ENCODE data around the gene ZW10.
"Not testable (repeated sequence)": the region's sequence is repeated elsewhere in the genome, so short reads cannot be mapped to it uniquely, and the experiment has no call there.

The ZW10 gene, protein sequence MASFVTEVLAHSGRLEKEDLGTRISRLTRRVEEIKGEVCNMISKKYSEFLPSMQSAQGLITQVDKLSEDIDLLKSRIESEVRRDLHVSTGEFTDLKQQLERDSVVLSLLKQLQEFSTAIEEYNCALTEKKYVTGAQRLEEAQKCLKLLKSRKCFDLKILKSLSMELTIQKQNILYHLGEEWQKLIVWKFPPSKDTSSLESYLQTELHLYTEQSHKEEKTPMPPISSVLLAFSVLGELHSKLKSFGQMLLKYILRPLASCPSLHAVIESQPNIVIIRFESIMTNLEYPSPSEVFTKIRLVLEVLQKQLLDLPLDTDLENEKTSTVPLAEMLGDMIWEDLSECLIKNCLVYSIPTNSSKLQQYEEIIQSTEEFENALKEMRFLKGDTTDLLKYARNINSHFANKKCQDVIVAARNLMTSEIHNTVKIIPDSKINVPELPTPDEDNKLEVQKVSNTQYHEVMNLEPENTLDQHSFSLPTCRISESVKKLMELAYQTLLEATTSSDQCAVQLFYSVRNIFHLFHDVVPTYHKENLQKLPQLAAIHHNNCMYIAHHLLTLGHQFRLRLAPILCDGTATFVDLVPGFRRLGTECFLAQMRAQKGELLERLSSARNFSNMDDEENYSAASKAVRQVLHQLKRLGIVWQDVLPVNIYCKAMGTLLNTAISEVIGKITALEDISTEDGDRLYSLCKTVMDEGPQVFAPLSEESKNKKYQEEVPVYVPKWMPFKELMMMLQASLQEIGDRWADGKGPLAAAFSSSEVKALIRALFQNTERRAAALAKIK

GRCh38 chr11:113773416-113774173 lies at the start of gene ZW10:
ZW10 (minus strand) TSS chr11:113773692; CDS start chr11:113773666, 26 bp downstream.
- peaks cover 2% of the 10 kb centered on the region for H3K36me3 Mint-ChIP-seq
- H3K4me1 Mint-ChIP-seq, result peaks cover 13% of the 10 kb centered on the region
- peak within 1 kb of the TSS; percentile 96 for H3K4me3 Mint-ChIP-seq
- DNase-seq (ENCODE audit: low spot score in 2 of 2) (peak; percentile 84 to 89), ATAC-seq (ENCODE audit: low read depth) (peak; percentile 98)
- H3K9me3 Mint-ChIP-seq, result no peaks in the 10 kb centered on the region
- H3K27ac Mint-ChIP-seq, result peak within 1 kb of the TSS; percentile 88
- H3K27me3 Mint-ChIP-seq, result no peaks in the 10 kb centered on the region

DNA sequence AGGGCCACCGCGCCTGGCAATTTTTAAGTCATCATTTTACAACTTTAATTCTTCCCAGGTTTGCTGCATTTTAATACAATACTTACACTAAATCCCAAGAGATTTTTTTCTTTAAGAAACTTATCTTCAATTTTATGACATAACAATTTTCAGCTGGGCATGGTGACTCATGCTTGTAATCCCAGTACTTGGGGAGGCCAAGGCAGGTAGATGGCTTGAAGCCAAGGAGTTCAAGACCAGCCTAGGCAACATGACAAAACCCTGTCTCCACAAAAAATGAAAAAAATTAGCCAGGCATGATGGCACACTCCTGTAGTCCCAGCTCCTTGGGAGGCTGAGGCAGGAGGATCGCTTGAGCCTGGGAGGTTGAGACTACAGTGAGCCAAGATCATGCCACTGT lies 44.9 kb upstream of the ZW10 start:
- Mint-ChIP-seq H3K36me3 (peaks cover 33% of the 10 kb centered on the region), H3K9me3 (no peaks in the 10 kb centered on the region), H3K4me1 (peaks cover 3% of the 10 kb centered on the region), H3K4me3 (no peak overlapping the region), H3K27me3 (no peaks in the 10 kb centered on the region), H3K27ac (no peak overlapping the region)
- no peak for ATAC-seq (ENCODE audit: low read depth)
- DNase-seq (ENCODE audit: low spot score in 2 of 2), result no peak

DNA sequence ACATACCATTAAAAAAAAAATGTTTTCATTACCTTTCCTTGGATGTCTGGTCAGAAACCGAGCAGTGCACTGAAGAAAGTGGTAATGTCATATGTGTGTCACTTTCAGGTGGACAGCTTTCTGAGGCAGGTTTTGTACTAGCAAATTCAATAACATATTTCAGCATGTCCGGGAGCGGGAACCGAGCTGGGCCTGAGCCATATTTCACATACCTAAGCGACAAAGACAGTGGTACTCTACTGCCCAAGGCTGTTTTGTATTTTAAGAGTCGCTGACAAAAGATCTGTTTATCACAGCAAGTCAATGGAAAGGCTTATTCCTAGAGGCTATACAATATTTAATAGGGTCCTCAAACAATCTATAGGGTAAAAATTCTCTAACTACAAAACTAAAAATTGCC lies 44.1 kb upstream of the ZW10 start:
- peaks cover 29% of the 10 kb centered on the region for H3K36me3 Mint-ChIP-seq
- DNase-seq (ENCODE audit: low spot score in 2 of 2), result no peak

DNA sequence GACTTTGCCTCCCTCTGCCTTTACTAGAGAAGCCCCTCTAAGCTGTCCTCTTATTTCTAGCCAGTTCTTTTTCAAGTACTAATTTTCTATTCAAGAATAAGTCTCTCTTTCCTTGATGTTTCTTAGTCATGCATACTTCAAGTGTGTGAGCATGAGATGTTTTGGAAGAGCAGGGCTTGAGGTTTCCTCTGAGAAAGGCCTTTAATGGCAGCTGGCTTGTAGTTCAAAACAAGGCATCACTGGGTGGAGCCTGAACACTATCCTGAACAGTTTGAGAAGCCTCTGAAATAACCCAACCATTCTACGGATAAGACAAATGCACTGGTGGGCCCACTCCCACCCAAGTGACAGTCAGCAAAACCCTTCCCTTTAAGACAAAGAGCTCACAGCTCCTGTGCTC lies 43.7 kb upstream of the ZW10 start:
- no peaks in the 10 kb centered on the region for H3K9me3 Mint-ChIP-seq
- no peak overlapping the region for H3K27ac Mint-ChIP-seq
- no peak for DNase-seq (ENCODE audit: low spot score in 2 of 2)
- H3K4me3 Mint-ChIP-seq, result no peak overlapping the region
- no peak for ATAC-seq (ENCODE audit: low read depth)
- peaks cover 27% of the 10 kb centered on the region for H3K36me3 Mint-ChIP-seq
- no peaks in the 10 kb centered on the region for H3K27me3 Mint-ChIP-seq
- peaks cover 3% of the 10 kb centered on the region for H3K4me1 Mint-ChIP-seq

More for the DNA sequence above, 44.1 kb upstream of the ZW10 start:
- H3K4me1 Mint-ChIP-seq, result peaks cover 3% of the 10 kb centered on the region
- no peaks in the 10 kb centered on the region for H3K9me3 Mint-ChIP-seq
- no peak overlapping the region for H3K27ac Mint-ChIP-seq
- no peak for ATAC-seq (ENCODE audit: low read depth)
- H3K27me3 Mint-ChIP-seq, result no peaks in the 10 kb centered on the region
- no peak overlapping the region for H3K4me3 Mint-ChIP-seq

DNA sequence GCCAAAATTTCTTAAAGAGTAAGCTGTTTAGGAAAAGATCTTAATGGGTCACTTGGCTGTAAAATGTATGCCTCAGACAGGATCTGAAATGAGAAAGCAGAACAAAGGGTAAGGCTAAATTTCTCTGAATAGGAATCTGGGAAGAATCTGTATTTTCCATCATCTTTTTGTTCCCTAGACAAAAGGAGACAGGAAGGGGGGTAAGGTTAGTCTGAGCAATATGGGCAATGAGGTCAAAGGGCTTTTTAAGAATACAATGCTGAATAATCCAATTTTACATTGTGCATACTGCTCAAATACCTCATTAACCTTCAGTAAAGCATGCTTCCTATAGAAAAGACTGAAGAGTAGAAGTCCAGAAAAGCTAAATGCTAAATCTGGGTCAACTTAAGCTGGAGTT lies 40.7 kb upstream of the ZW10 start:
- Mint-ChIP-seq H3K4me3 (no peak overlapping the region), H3K9me3 (no peaks in the 10 kb centered on the region), H3K36me3 (peaks cover 20% of the 10 kb centered on the region), H3K27ac (peak overlapping the region; percentile 35), H3K4me1 (no peaks in the 10 kb centered on the region), H3K27me3 (no peaks in the 10 kb centered on the region)
- ATAC-seq (ENCODE audit: low read depth) (no peak), DNase-seq (ENCODE audit: low spot score in 2 of 2) (no peak)

GRCh38 chr11:113808931-113809330 lies 35.4 kb upstream of the ZW10 start:
- H3K27me3 Mint-ChIP-seq, result no peaks in the 10 kb centered on the region
- no peak for ATAC-seq (ENCODE audit: low read depth)
- peaks cover 4% of the 10 kb centered on the region for H3K4me1 Mint-ChIP-seq
- DNase-seq (ENCODE audit: low spot score in 2 of 2), result no peak
- H3K9me3 Mint-ChIP-seq, result no peaks in the 10 kb centered on the region
- H3K36me3 Mint-ChIP-seq, result peaks cover 16% of the 10 kb centered on the region
- no peak overlapping the region for H3K4me3 Mint-ChIP-seq
- H3K27ac Mint-ChIP-seq, result peak overlapping the region; percentile 31

- peaks cover 4% of the 10 kb centered on the region for H3K4me1 Mint-ChIP-seq
- ATAC-seq (ENCODE audit: low read depth), result peak; percentile 57
- H3K27ac Mint-ChIP-seq, result peak overlapping the region; percentile 61
- no peaks in the 10 kb centered on the region for H3K27me3 Mint-ChIP-seq
- peaks cover 23% of the 10 kb centered on the region for H3K36me3 Mint-ChIP-seq
- H3K4me3 Mint-ChIP-seq, result no peak overlapping the region
- H3K9me3 Mint-ChIP-seq, result no peaks in the 10 kb centered on the region
- peak; percentile 19 to 30 for DNase-seq (ENCODE audit: low spot score in 2 of 2)
Measured at GRCh38 chr11:113806406-113806805, 32.9 kb upstream of the ZW10 start.

DNA sequence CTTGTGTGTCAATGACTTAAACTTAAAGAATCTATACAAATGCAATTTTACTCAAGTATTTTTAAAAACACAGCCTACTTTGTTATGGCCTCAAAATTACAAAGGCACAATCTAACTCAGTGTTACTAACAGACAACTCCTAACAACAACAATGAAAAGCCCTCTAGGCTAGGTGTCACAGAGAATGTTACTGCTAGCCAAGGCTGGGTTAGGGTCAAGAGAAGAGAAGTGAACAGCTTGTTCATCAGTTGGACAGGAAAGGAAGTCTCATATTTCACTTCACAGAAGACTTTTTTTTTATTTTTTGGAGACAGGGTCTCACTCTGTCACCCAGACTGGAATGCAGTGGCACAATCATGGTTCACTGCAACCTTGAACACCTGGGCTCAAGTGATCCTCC lies 32.1 kb upstream of the ZW10 start:
- H3K36me3 Mint-ChIP-seq, result peaks cover 23% of the 10 kb centered on the region
- H3K9me3 Mint-ChIP-seq, result no peaks in the 10 kb centered on the region
- H3K4me3 Mint-ChIP-seq, result no peak overlapping the region
- no peaks in the 10 kb centered on the region for H3K27me3 Mint-ChIP-seq
- no peak for ATAC-seq (ENCODE audit: low read depth)
- H3K4me1 Mint-ChIP-seq, result peaks cover 4% of the 10 kb centered on the region
- no peak for DNase-seq (ENCODE audit: low spot score in 2 of 2)
- no peak overlapping the region for H3K27ac Mint-ChIP-seq

DNA sequence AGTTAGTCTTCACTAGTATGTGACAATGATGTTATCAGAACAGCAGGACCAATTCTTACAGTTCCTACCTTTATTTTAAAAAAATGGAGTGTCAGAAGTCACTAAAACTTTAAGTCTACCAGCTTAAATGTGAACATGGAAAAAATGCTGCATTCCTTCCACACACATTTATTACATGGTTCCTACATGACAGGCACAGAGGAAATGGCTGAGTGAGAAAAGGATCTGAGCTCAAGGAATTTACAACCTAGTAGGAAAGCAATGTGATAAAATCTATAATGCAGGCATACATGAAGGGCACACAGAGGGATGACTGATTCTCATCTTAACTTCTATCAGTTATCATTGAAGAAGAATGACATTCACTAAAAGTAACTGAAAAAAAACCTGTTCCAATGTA lies 29.1 kb upstream of the ZW10 start:
- no peak for DNase-seq (ENCODE audit: low spot score in 2 of 2)
- no peak overlapping the region for H3K27ac Mint-ChIP-seq

DNA sequence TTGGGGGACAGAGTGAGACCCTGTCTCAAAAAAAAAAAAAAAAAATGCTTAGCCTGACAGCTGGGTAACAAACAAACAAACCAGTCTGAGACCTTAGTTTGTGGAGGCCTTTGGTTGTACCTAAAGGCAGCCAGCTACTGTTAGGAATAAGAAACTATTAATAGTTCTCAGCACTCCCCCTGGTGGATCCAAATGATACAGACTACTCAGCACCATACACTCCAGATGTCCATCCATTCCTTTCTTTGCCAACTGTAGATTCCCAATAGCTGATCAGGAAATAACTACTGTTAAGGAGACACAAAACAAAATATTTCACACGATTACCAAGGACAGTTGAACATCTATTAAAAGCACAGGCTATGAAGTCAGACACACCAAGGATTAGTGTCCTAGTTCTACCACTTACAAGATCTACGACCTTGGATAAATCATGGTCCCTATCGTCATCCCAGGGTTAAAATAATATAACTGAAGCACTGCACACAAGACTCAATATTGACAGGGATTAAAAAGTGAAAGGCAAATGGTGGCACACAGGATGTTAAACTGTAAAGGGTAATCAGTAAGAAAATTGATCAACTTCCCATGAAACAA lies 23.3 kb upstream of the ZW10 start:
- Mint-ChIP-seq H3K27me3 (no peaks in the 10 kb centered on the region), H3K27ac (no peak overlapping the region), H3K4me3 (no peak overlapping the region), H3K4me1 (no peaks in the 10 kb centered on the region), H3K36me3 (peaks cover 2% of the 10 kb centered on the region), H3K9me3 (no peaks in the 10 kb centered on the region)
- DNase-seq (ENCODE audit: low spot score in 2 of 2), result peak in 1 of 2 donors; percentile 7
- ATAC-seq (ENCODE audit: low read depth), result peak; percentile 66

More for the DNA sequence above, 29.1 kb upstream of the ZW10 start:
- peaks cover 4% of the 10 kb centered on the region for H3K4me1 Mint-ChIP-seq
- ATAC-seq (ENCODE audit: low read depth), result no peak
- H3K4me3 Mint-ChIP-seq, result no peak overlapping the region
- peaks cover 17% of the 10 kb centered on the region for H3K36me3 Mint-ChIP-seq
- no peaks in the 10 kb centered on the region for H3K9me3 Mint-ChIP-seq
- no peaks in the 10 kb centered on the region for H3K27me3 Mint-ChIP-seq

DNA sequence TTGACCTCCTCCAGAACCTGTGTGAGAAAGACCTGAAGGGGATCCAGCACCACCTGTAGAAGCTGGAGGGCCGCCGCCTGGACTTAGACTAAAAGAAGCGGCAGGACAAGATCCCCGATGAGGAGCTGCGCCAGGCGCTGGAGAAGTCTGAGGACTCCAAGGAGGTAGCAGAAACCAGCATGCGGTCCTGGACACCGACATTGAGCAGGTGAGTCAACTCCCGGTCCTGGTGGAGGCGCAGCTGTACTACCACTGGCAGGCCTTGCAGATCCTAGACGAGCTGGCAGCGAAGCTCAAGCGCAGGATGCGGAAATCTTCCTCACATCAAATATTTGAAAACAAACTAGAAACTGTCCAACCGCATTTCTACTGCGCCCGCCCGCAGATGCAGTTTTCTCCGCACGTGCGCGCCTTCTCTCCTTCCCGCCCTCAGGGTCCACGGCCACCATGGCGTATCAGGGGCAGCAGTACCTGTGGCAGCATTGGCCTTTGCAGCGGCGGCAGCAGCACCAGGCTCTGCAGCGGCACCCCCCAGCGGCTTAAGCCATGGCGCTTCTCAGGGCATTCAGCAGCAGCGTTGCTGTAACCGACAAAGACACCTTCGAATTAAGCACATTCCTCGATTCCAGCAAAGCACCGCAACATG lies 16.3 kb upstream of the ZW10 start:
- DNase-seq (ENCODE audit: low spot score in 2 of 2), result no peak
- ATAC-seq (ENCODE audit: low read depth), result no peak
- Mint-ChIP-seq H3K36me3 (no peaks in the 10 kb centered on the region), H3K4me3 (no peak overlapping the region), H3K9me3 (no peaks in the 10 kb centered on the region), H3K27ac (no peak overlapping the region), H3K4me1 (no peaks in the 10 kb centered on the region), H3K27me3 (peaks cover 6% of the 10 kb centered on the region)

GRCh38 chr11:113789016-113789415 lies 15.5 kb upstream of the ZW10 start:
- not testable (repeated sequence) for H3K36me3 Mint-ChIP-seq

DNA sequence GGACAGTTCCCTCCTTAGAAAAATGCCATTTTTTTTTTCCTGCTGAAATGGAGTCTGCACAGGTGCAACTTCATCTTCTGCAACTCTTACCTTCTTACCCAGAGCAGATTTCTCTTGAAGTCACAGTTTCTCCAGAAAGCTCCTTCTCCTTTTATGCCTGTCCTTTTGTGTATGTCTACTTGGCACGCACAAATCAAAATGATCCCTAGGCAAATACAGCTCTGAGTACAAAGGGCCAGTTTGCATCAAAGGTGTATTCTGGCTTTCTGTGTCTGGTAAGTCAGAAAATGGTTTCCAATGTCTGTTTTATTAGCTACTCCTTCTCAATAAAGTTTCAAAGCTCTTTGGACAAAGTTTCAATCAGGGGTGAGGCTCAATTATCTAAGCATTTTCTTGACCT lies 8.6 kb upstream of the ZW10 start:
- H3K4me3 Mint-ChIP-seq, result no peak overlapping the region
- no peak overlapping the region for H3K27ac Mint-ChIP-seq
- no peak for DNase-seq (ENCODE audit: low spot score in 2 of 2)
- peaks cover 20% of the 10 kb centered on the region for H3K27me3 Mint-ChIP-seq
- H3K4me1 Mint-ChIP-seq, result no peaks in the 10 kb centered on the region
- no peaks in the 10 kb centered on the region for H3K36me3 Mint-ChIP-seq
- no peaks in the 10 kb centered on the region for H3K9me3 Mint-ChIP-seq
- no peak for ATAC-seq (ENCODE audit: low read depth)

More at GRCh38 chr11:113789016-113789415, 15.5 kb upstream of the ZW10 start:
- H3K9me3 Mint-ChIP-seq; DNase-seq (ENCODE audit: low spot score in 2 of 2); H3K27me3 Mint-ChIP-seq; H3K27ac Mint-ChIP-seq; H3K4me1 Mint-ChIP-seq; H3K4me3 Mint-ChIP-seq; ATAC-seq (ENCODE audit: low read depth): not testable (repeated sequence)

All from memory B cell (primary cell).